HEK293T (cell line): ENCODE results near the gene PRPSAP2.

Experiments used
- CTCF ChIA-PET: fragments of 350-600 bp; formaldehyde crosslinking; extraction: SDS; loops from one replicate; lab custom pipeline; 2021; ENCODE audit warnings: antibody characterized with exemption, inconsistent platforms; lab: Yijun Ruan, JAX
- POLR2A ChIA-PET: fragments of 350-600 bp; formaldehyde crosslinking; extraction: SDS; loops from one replicate; lab custom pipeline; 2020; ENCODE audit warnings: antibody characterized with exemption, inconsistent platforms; lab: Yijun Ruan, JAX
- DNase-seq: peaks from one replicate; pipeline ENCODE4 v3.0.0; 2012; ENCODE audit warnings: mixed read lengths; ENCODE audit errors: extremely low spot score
- ARNT ChIP-seq: fragments of 450-650 bp; IDR thresholded peaks from 2 replicates; pipeline ENCODE4 v1.6.1; 2017; ENCODE audit warnings: mild to moderate bottlenecking
- BHLHE40 ChIP-seq: fragments of 450-650 bp; IDR thresholded peaks from 2 replicates; pipeline ENCODE4 v1.6.1; 2016; ENCODE audit warnings: mild to moderate bottlenecking, moderate library complexity, borderline replicate concordance
- CTBP1 ChIP-seq: fragments of 450-650 bp; IDR thresholded peaks from 2 replicates; pipeline ENCODE4 v1.6.1; 2016; ENCODE audit warnings: borderline replicate concordance
- ELF4 ChIP-seq: fragments of 450-650 bp; IDR thresholded peaks from 2 replicates; pipeline ENCODE4 v1.6.1; 2017; ENCODE audit warnings: antibody characterized with exemption
- FOXA1 ChIP-seq: fragments of 450-650 bp; IDR thresholded peaks from 2 replicates; pipeline ENCODE4 v1.6.1; 2016; ENCODE audit warnings: mild to moderate bottlenecking
- FOXK2 ChIP-seq: fragments of 450-650 bp; IDR thresholded peaks from 2 replicates; pipeline ENCODE4 v1.6.1; 2016; ENCODE audit warnings: mild to moderate bottlenecking
- FOXM1 ChIP-seq: fragments of 450-650 bp; IDR thresholded peaks from 2 replicates; pipeline ENCODE4 v1.6.1; 2017; ENCODE audit warnings: mild to moderate bottlenecking, borderline replicate concordance
- HDGF ChIP-seq: fragments of 450-650 bp; IDR thresholded peaks from 2 replicates; pipeline ENCODE4 v1.6.1; 2017; ENCODE audit warnings: antibody characterized with exemption, borderline replicate concordance
- L3MBTL2 ChIP-seq: fragments of 450-650 bp; conservative IDR thresholded peaks from 2 replicates; pipeline ENCODE4 v1.6.1; 2016; ENCODE audit warnings: mild to moderate bottlenecking
- LEF1 ChIP-seq: fragments of 450-650 bp; IDR thresholded peaks from 2 replicates; pipeline ENCODE4 v1.6.1; 2017; ENCODE audit warnings: mild to moderate bottlenecking, borderline replicate concordance
- NFRKB ChIP-seq: fragments of 450-650 bp; IDR thresholded peaks from 2 replicates; pipeline ENCODE4 v1.6.1; 2016; ENCODE audit warnings: mild to moderate bottlenecking, moderate library complexity
- PKNOX1 ChIP-seq: fragments of 450-650 bp; IDR thresholded peaks from 2 replicates; pipeline ENCODE4 v1.6.1; 2016
- SP1 ChIP-seq: fragments of 450-650 bp; IDR thresholded peaks from 2 replicates; pipeline ENCODE4 v1.6.1; 2017
- SUZ12 ChIP-seq: fragments of 450-650 bp; IDR thresholded peaks from 2 replicates; pipeline ENCODE4 v1.6.1; 2016; ENCODE audit warnings: mild to moderate bottlenecking
- TARDBP ChIP-seq: fragments of 450-650 bp; IDR thresholded peaks from 2 replicates; pipeline ENCODE4 v1.6.1; 2016
- ZNF384 ChIP-seq: fragments of 450-650 bp; IDR thresholded peaks from 2 replicates; pipeline ENCODE4 v1.6.1; 2016

The PRPSAP2 gene

GRCh38 chr17:18976201-18976600, 118.3 kb downstream of the PRPSAP2 start:
- POLR2A ChIA-PET: interaction anchor here (1.3 kb wide), 1 partner anchor 26 kb away, joined by 3 read pairs; no protein-coding TSS in a partner anchor
- CTCF ChIA-PET: no interaction called here
- no peak for DNase-seq
- TF ChIP-seq ARNT (no peak), FOXM1 (no peak), ELF4 (no peak), SUZ12 (no peak), LEF1 (no peak), PKNOX1 (no peak), L3MBTL2 (no peak), CTBP1 (no peak), FOXK2 (no peak), HDGF (no peak), ZNF384 (no peak), NFRKB (no peak), FOXA1 (no peak), BHLHE40 (no peak), TARDBP (no peak)

- ChIA-PET CTCF (no interaction called here), POLR2A (interaction anchor here (1.3 kb wide), 1 partner anchor 25 kb away, joined by 3 read pairs; no protein-coding TSS in a partner anchor)
- DNase-seq: no peak
- TF ChIP-seq TARDBP (no peak), FOXM1 (no peak), FOXA1 (no peak), CTBP1 (no peak), ARNT (no peak)
Measured at GRCh38 chr17:18977021-18977420, 119.1 kb downstream of the PRPSAP2 start.

- POLR2A ChIA-PET: no interaction called here
- TF ChIP-seq ARNT: no peak
- TF ChIP-seq BHLHE40: no peak
- TF ChIP-seq SUZ12: no peak
- TF ChIP-seq LEF1: no peak
- TF ChIP-seq CTBP1: no peak
- TF ChIP-seq FOXK2: no peak
- no peak for TF ChIP-seq ZNF384
- no peak for TF ChIP-seq L3MBTL2
- TF ChIP-seq HDGF: no peak
- TF ChIP-seq FOXM1: no peak
- no peak for TF ChIP-seq FOXA1
- TF ChIP-seq TARDBP: no peak
- TF ChIP-seq NFRKB: no peak
- TF ChIP-seq ELF4: no peak
- no peak for TF ChIP-seq PKNOX1
- TF ChIP-seq SP1: no peak
- DNase-seq: no peak
- CTCF ChIA-PET: interaction anchor here (1.3 kb wide), 1 partner anchor 17 kb away, joined by 6 read pairs; no protein-coding TSS in a partner anchor
Measured at GRCh38 chr17:18977646-18978045, 119.7 kb downstream of the PRPSAP2 start.

- ChIA-PET POLR2A (interaction anchor here (2.1 kb wide), 1 partner anchor 13 kb away, joined by 5 read pairs; no protein-coding TSS in a partner anchor), CTCF (interaction anchor here (1.3 kb wide), 1 partner anchor 17 kb away, joined by 6 read pairs; no protein-coding TSS in a partner anchor)
- no peak for DNase-seq
- TF ChIP-seq ZNF384: no peak
- TF ChIP-seq FOXA1: no peak
- no peak for TF ChIP-seq BHLHE40
- TF ChIP-seq LEF1: no peak
- no peak for TF ChIP-seq ELF4
- TF ChIP-seq CTBP1: no peak
- TF ChIP-seq TARDBP: no peak
- no peak for TF ChIP-seq FOXK2
- no peak for TF ChIP-seq PKNOX1
- TF ChIP-seq ARNT: no peak
- no peak for TF ChIP-seq L3MBTL2
- TF ChIP-seq NFRKB: no peak
- TF ChIP-seq HDGF: no peak
- no peak for TF ChIP-seq SUZ12
- no peak for TF ChIP-seq SP1
- TF ChIP-seq FOXM1: no peak
Measured at GRCh38 chr17:18978050-18978449, 120.1 kb downstream of the PRPSAP2 start.

- DNase-seq: no peak
- TF ChIP-seq NFRKB (no peak), SP1 (no peak), FOXM1 (no peak), TARDBP (no peak), ELF4 (no peak), LEF1 (no peak), CTBP1 (no peak), ZNF384 (no peak), SUZ12 (no peak)
- CTCF ChIA-PET: interaction anchor here (1.3 kb wide), 1 partner anchor 18 kb away, joined by 6 read pairs; no protein-coding TSS in a partner anchor
- POLR2A ChIA-PET: interaction anchor here (2.1 kb wide), 1 partner anchor 12 kb away, joined by 5 read pairs; no protein-coding TSS in a partner anchor
Measured at GRCh38 chr17:18978655-18979054, 120.7 kb downstream of the PRPSAP2 start.
